WI38 (cell line): ENCODE measurements around the gene ZSCAN5C.
A peak's percentile ranks its signal among the peaks of the same experiment; 100 is the strongest.
"Not testable (repeated sequence)": the region's sequence is repeated elsewhere in the genome, so short reads cannot be mapped to it uniquely, and the experiment has no call there.

Experiments used
- H3K4me3 ChIP-seq: 2 replicates; pipeline ENCODE4 v1.5.1; 2011; ENCODE audit warnings: low read depth, mild to moderate bottlenecking, control low read depth, low read length
- TF ChIP-seq, protein P1 (sequence below): IDR thresholded peaks from 2 replicates; pipeline ENCODE4 v1.5.1; 2012; ENCODE audit warnings: low read depth, mild to moderate bottlenecking, control low read depth, low read length

ZSCAN5C gene

GRCh38 chr19:56217039-56217949 lies 15.2 kb downstream of the ZSCAN5C start:
- peak overlapping the region; percentile 27; the same call in 1 of the 2 replicates for H3K4me3 ChIP-seq

GRCh38 chr19:56218961-56219360 lies 16.9 kb downstream of the ZSCAN5C start:
- TF ChIP-seq, protein P1, sequence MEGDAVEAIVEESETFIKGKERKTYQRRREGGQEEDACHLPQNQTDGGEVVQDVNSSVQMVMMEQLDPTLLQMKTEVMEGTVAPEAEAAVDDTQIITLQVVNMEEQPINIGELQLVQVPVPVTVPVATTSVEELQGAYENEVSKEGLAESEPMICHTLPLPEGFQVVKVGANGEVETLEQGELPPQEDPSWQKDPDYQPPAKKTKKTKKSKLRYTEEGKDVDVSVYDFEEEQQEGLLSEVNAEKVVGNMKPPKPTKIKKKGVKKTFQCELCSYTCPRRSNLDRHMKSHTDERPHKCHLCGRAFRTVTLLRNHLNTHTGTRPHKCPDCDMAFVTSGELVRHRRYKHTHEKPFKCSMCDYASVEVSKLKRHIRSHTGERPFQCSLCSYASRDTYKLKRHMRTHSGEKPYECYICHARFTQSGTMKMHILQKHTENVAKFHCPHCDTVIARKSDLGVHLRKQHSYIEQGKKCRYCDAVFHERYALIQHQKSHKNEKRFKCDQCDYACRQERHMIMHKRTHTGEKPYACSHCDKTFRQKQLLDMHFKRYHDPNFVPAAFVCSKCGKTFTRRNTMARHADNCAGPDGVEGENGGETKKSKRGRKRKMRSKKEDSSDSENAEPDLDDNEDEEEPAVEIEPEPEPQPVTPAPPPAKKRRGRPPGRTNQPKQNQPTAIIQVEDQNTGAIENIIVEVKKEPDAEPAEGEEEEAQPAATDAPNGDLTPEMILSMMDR = no peak
- H3K4me3 ChIP-seq = no peak overlapping the region

More at GRCh38 chr19:56217039-56217949, 15.2 kb downstream of the ZSCAN5C start:
- TF ChIP-seq, protein P1 = no peak

DNA sequence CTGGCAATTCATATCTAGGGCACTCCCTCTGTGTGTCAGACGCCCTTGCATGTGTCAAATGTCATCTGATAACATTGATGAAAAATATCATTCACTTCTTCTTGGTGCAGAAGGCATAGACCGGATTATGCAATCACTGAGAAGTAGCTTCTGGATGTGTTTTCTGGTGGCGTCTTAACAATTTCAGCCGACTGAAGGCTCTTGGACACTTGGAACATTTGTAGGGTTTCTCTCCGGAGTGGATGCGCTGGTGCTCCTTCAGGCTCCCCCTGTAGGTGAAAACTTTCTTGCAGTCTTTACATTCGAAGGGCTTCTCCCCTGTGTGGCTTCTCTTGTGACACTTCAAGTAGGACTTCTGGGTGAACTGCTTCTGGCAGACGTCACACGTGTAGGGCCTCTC lies 19.4 kb downstream of the ZSCAN5C start:
- not testable (repeated sequence) for H3K4me3 ChIP-seq

GRCh38 chr19:56221851-56222250 lies 19.8 kb downstream of the ZSCAN5C start:
- TF ChIP-seq, protein P1 = no peak

DNA sequence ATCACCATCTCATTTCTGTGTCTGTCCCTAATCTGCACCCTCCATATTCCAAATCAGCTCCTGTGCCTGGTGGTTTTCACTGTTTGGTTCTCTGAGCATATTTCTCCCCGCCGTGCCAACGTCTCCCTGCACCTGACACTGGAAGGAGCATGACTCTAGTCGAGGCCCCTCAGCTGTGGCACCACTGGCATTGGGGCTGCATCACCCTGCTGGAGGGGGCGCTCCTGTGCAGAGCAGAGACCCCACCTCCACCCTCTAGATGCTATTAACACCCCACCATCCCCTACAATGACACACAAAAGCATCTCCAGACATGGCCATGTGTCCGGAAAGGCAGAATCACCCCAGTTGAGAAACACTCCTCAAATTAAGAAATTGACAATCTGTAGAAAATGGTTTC lies 20.8 kb downstream of the ZSCAN5C start:
- TF ChIP-seq, protein P1 = no peak
- no peak overlapping the region for H3K4me3 ChIP-seq

More at GRCh38 chr19:56221851-56222250, 19.8 kb downstream of the ZSCAN5C start:
- no peak overlapping the region for H3K4me3 ChIP-seq

GRCh38 chr19:56223481-56223880 lies 21.4 kb downstream of the ZSCAN5C start:
- no peak overlapping the region for H3K4me3 ChIP-seq
- TF ChIP-seq, protein P1 = no peak

DNA sequence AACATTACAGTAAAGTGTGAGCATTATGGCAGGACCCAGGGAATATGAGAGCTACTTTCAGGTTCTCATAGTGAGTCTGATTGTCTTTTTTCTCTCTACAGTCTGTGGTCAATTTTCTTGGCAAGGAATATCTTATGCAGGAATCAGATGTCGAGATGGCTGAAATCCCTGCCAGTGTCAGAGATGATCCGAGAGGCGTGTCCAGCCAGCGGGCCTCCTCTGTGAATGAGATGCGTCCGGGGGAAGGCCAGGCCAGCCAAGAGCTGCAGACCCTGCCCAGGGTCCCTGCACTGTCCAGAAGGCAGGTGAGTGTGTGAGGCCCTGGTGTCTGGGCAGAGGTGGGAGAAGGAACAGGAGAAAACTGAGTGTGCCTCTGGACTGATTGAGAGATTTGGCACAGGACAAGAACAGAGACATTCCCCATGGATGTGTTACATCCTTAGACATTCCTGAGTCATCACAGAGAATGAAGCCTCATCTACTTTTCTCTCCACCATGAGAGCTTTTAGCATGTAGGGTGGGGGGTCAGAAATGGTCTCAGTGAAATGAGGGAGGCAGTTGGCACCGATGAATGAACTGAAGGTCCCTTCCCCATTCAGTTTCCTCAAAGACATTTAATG lies 43.2 kb downstream of the ZSCAN5C start:
- TF ChIP-seq, protein P1 = no peak
- H3K4me3 ChIP-seq = no peak overlapping the region

DNA sequence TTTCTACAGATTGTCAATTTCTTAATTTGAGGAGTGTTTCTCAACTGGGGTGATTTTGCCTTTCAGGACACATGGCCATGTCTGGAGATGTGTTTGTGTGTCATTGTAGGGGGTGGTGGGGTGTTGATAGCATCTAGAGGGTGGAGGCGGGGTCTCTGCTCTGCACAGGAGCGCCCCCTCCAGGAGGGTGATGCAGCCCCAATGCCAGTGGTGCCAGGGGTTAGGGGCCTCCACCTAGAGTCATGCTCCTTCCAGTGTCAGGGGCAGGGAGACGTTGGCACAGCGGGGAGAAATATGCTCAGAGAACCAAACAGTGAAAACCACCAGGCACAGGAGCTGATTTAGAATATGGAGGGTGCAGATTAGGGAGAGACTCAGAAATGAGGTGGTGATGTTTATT lies 43.7 kb downstream of the ZSCAN5C start:
- H3K4me3 ChIP-seq = not testable (repeated sequence)

DNA sequence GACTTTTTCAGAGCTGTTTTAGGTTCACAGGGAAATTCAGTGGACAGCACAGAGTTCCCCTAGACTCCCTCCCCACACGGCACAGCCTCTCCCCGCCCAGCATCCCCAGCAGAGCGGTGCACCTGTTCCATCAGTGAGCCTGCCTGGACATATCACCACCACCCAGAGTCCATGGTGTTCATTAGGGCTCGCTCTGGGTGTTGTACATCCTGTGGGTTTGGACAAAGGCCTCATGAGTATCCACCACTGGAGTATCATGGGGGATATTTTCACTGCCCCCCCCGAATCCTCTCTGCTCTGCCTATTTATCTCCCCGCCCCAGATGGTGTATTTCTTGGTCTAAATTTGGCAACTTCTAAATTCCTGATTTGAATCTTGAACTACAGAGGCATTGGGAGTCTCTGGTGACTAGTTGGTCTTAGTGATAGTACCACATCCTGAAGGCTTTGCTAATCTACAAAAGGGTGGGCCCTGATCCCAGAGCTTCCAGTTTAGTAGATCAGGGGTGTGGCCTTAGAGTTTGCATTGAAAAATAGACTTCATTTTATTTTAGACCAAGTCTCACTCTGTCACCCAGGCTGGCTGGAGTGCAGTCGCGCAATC lies 46.8 kb downstream of the ZSCAN5C start:
- not testable (repeated sequence) for H3K4me3 ChIP-seq
